ENCODE measurements around the gene CMTM7. TPM values are rescaled to one million over a fixed set of nuclear protein-coding genes. Genes with fewer than 3 reads are reported as not detected.
"Not testable (repeated sequence)": the region's sequence is repeated elsewhere in the genome, so short reads cannot be mapped to it uniquely, and the experiment has no call there.

Gene CMTM7
- total RNA-seq, 1 donor from 2014 or later: 19.5 TPM

- intact Hi-C loops (cut with DNase I): no loop called here
Measured at GRCh38 chr3:32430900-32431299, 39.2 kb downstream of the CMTM7 start.

GRCh38 chr3:32431481-32431880 is 39.8 kb downstream of the CMTM7 start:
- no peak for ATAC-seq
- no peak for DNase-seq (ENCODE audit: low spot score)
- intact Hi-C loops (cut with DNase I): no loop called here

More at GRCh38 chr3:32430900-32431299, 39.2 kb downstream of the CMTM7 start:
- DNase-seq (ENCODE audit: low spot score): no peak
- ATAC-seq: no peak

- intact Hi-C loops (cut with DNase I): no loop called here
- no peak for ATAC-seq
- DNase-seq (ENCODE audit: low spot score): no peak
Measured at GRCh38 chr3:32432045-32432710, 40.5 kb downstream of the CMTM7 start.

- DNase-seq (ENCODE audit: low spot score): no peak
- ATAC-seq: peak; percentile 9
- intact Hi-C loops (cut with DNase I): no loop called here
Measured at GRCh38 chr3:32432711-32433530, 41.3 kb downstream of the CMTM7 start.

DNA sequence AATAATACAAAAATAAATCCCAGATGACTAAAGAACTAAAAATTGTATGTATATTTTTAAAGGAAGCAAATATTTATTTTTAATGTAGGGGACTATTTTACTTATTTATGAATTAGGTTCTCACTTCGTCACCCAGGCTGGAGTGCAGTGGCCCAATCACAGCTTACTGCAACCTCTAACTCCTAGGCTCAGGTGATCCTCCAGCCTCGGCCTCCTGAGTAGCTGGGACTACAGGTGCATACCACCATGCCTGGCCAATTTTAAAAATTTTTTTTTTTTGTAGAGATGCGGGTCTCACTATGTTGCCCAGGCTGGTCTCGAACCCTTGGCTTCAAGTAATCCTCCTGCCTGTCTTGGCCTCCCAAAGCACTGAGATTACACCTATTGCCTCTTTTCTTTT is 42.6 kb downstream of the CMTM7 start:
- DNase-seq (ENCODE audit: low spot score) (no peak), ATAC-seq (no peak)

DNA sequence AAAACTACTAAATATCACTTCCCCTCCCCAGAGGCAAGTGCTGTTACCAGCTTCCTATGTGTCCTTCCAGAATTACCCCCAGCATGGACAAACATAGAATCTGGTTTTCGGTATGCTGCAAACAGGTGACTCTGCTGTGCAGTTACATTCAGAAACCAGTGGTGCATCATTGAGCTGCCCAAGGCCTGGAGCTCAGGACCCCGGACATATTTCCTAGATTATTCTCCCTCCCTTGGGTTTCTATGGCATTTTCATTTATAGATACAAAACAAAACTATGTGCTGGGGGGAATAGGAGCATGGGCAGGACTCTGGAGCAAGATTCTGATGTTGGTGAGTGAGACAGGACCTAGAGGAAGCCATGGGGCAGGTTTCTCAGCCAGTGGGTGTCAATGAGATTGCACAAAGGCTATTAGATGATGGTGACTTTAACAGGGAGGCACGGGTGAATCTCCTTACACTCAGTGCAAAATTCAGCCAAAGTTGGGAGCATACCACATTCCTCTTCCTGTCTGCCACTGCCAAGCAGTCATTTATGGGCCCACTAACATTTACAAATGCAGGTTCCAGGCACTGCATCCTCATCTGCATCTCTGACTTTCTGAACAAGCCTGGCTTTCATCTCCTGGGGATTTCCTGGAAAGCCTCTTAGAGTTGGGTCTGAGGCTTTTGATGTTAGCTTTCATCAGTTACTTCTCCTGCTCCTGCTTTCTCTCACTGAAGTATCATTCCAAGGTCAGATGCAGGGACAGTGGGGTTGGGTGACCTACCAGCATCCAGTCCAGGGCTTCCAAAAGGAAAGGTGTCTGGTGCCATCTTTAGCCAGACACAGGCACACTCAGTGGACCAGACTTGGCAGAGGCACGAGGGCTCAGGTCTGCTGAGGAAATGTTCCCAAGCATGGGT is 44.5 kb downstream of the CMTM7 start:
- DNase-seq (ENCODE audit: low spot score) (no peak), ATAC-seq (no peak)
- intact Hi-C loops (cut with DNase I): no loop called here

More for the DNA sequence above, 42.6 kb downstream of the CMTM7 start:
- intact Hi-C loops (cut with DNase I): no loop called here

DNA sequence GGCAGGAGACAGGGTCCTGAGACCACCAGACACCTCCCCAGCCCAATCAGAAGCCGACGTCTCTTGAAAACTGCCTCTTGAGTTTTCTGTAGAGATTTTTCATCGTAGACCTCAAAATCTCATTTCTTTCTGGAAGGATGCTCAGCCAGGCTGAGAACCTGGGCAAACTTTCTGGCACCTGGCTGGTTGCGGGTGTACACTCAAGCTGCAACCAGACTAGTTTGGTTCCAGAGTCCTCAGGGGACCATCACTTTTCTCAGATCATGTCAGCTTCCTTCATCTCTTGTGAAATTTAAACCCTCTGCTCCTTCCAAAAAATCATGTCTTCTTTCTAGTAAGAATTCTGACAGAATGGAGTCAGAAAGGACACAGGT is 45.1 kb downstream of the CMTM7 start:
- DNase-seq (ENCODE audit: low spot score) (no peak), ATAC-seq (no peak)
- intact Hi-C loops (cut with DNase I): no loop called here

DNA sequence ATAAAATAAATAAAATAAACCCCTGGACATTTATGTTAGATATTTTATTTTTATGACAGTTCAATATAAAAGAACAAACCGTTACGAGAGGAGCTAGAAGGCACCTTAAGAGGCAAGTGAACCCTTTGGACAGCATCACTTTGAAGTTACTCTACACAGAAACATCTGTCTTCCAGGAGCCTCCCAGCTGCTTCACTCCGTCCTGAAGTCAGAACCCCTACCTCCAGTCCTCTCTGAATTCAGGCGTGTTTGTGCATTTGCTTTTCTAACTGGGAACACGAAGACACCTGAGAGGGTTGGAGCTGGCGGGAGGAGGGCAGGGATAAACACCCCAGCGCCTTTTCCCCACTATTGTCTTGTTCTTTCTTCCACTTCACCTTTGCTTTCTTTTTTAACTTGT is 46.2 kb downstream of the CMTM7 start:
- ATAC-seq: no peak
- intact Hi-C loops (cut with DNase I): no loop called here
- no peak for DNase-seq (ENCODE audit: low spot score)

GRCh38 chr3:32438596-32439344 is 47.1 kb downstream of the CMTM7 start:
- intact Hi-C loops (cut with DNase I): no loop called here
- DNase-seq (ENCODE audit: low spot score): no peak
- ATAC-seq: no peak

- DNase-seq (ENCODE audit: low spot score); ATAC-seq; intact Hi-C loops (cut with DNase I): not testable (repeated sequence)
Measured at GRCh38 chr3:32439421-32439820, 47.8 kb downstream of the CMTM7 start.

DNA sequence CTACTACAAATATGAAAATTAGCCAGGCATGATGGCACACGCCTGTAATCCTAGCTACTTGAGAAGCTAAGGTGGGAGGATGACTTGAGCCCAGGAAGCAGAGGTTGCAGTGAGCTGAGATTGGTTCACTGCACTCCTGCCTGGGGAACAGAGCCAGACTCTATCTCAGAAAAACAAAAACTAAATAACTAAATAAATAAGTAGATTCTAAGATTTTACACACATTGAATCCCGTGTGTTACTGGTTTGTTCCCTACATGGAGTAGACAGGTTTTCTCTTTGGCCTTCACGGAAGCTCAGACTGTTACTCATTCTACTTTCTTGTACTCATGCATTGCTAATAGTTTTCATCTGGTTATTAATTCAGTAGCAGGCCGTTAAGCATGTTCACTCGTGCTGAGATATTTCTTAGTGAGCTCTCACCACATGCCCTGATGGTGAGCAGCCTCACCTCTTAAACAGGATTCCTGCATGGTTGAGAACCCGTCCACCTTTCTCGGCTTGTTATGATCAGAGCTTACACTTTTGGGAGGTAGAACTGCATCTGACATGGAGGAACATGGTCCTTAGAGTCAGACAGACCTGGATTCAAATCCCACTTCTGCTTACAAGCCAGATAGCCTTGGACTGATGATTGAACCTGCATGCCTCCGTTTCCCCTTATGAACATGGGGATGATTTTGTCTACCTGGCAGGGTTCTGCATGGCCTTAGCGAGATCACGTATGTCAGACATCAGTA is 49.1 kb downstream of the CMTM7 start:
- intact Hi-C loops (cut with DNase I): no loop called here
- DNase-seq (ENCODE audit: low spot score): no peak
- ATAC-seq: no peak

DNA sequence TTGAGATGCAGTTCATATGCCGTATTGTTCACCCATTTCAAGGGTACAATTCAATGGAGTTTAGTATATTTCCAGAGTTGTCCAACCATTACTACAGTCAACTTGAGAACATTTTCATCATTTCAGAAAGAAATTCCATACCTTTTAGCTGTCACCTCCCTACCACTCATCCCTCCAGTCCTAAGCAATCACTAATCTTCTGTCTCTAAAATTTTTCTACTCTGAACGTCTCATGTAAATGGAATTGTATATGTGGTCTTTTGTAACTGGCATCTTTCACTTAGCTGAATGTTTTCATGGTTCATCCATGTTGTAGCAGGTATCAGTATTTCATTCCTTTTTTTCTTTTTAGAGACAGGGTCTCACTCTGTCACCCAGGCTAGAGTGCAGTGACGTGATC is 51.1 kb downstream of the CMTM7 start:
- no peak for ATAC-seq

DNA sequence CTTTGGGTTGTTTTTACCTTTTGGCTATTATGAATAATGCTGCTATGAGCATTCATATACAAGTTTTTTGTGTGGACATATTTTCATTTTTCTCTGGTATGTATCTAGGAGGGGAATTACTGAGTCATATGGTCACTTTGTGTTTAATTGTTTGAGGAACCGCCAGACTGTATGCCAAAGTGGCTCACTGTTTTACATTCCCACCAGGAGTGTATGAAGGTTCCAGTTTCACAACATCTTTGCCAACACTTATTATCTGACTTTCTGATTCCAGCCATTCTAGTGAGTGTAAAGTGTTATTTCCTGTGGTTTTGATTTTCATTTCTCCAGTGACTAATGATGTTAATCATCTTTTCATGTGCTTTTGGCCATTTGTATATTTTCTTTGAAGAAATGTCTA is 51.8 kb downstream of the CMTM7 start:
- DNase-seq (ENCODE audit: low spot score): no peak
- ATAC-seq: no peak
- intact Hi-C loops (cut with DNase I): no loop called here

More for the DNA sequence above, 51.1 kb downstream of the CMTM7 start:
- intact Hi-C loops (cut with DNase I): no loop called here
- DNase-seq (ENCODE audit: low spot score): no peak

DNA sequence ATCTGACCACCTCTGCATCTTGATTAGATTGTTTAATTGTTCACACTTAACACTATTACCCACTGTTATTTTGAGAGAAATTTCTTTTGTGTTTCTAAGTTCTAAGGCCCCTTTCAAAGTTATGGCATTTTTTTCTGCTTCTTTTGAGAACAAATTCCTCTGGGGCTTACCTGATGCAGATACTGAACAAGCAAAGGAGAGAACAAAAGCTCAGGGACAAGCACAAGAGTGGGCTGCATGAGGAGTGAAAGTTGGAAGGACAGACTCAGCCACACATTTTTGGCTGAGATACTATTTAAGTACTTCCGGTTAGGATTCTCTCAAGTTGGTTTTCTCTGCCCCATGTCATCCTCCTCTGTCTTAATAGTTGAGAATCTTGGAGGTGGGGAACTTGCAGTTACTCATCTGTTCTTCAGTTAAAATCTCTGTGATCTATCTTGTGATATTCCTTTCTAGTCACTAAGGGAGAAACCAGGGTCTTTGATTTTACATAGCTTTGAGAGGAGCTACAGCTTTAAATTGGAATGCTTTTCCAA is 56.3 kb downstream of the CMTM7 start:
- intact Hi-C loops (cut with DNase I): no loop called here
- ATAC-seq: no peak
- no peak for DNase-seq (ENCODE audit: low spot score)

DNA sequence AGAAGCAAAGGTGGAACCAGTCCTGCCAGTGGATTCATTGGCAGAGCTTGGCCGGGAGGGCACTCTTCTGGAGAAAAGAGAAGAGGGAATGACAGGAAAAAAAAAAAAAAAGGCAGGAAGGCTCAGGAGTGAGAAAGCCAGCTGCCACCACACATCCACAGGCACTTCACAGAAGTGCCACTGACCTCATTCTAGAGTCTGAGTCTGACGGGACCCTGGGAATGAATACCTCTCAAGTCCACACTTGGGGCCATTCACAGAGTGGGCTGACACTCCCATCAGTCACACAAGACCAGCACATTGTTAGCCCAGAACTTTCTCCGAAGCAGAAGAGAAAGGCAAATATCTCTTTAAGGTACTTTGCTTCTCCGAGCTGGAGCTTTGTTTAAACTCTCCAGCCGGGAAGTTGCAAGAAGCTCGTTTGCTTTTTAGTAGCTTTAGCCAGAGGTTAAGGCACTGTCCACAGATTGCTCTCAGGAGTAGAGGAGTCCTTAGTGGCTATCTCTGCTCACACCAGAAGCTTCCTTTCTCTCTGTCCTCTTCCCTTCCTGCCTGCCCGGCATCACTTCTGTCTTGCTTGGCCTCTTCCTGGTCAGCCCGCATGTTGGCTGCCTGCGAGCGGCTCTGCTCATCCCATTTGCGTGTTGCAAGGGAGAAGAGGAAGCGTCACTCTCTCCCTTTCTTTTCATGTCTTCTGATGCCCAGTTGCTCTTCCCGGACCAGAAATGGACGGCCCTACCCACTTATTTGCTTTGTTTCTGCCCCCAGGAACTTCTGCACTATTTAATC is 57.2 kb downstream of the CMTM7 start:
- no peak for DNase-seq (ENCODE audit: low spot score)
- peak; percentile 22 for ATAC-seq
- intact Hi-C loops (cut with DNase I): no loop called here

- ATAC-seq: no peak
- DNase-seq (ENCODE audit: low spot score): no peak
- intact Hi-C loops (cut with DNase I): no loop called here
Measured at GRCh38 chr3:32449691-32450090, 58.0 kb downstream of the CMTM7 start.

GRCh38 chr3:32450426-32450825 is 58.8 kb downstream of the CMTM7 start:
- intact Hi-C loops (cut with DNase I): no loop called here
- ATAC-seq (no peak), DNase-seq (ENCODE audit: low spot score) (no peak)
